H9 (cell line): ENCODE results near the gene ARL4C. TPM values are rescaled to one million over a fixed set of nuclear protein-coding genes. Genes with fewer than 3 reads are reported as not detected.

Source experiments
- DNase-seq: peaks from one replicate; pipeline ENCODE4 v3.0.0-alpha.2; 2017
- H2AFZ ChIP-seq: one replicate; pipeline ENCODE4 v1.6.1; 2013; ENCODE audit warnings: mild to moderate bottlenecking, low read length, control low read depth, moderate library complexity
- H2AK5ac ChIP-seq: 2 replicates; pipeline ENCODE4 v1.6.1; 2013; ENCODE audit warnings: low read length, control low read depth, mixed read lengths; ENCODE audit not compliant: insufficient read length
- H2BK120ac ChIP-seq: one replicate; pipeline ENCODE4 v1.6.1; 2013; ENCODE audit warnings: low read depth, mild to moderate bottlenecking, low read length, control low read depth, inconsistent platforms; ENCODE audit not compliant: poor library complexity, severe bottlenecking
- H2BK12ac ChIP-seq: 2 replicates; pipeline ENCODE4 v1.6.1; 2013; ENCODE audit warnings: low read length, control low read depth, mixed read lengths, low read depth; ENCODE audit not compliant: insufficient read length
- H2BK15ac ChIP-seq: 2 replicates; pipeline ENCODE4 v1.6.1; 2013; ENCODE audit warnings: low read depth, low read length, control low read depth
- H2BK20ac ChIP-seq: one replicate; pipeline ENCODE4 v1.6.1; 2013; ENCODE audit warnings: low read depth, mild to moderate bottlenecking, low read length, control low read depth, inconsistent platforms; ENCODE audit not compliant: poor library complexity, severe bottlenecking
- H2BK5ac ChIP-seq: 2 replicates; pipeline ENCODE4 v1.6.1; 2013; ENCODE audit warnings: low read length, control low read depth, mixed read lengths; ENCODE audit not compliant: insufficient read length
- H3K14ac ChIP-seq: 2 replicates; pipeline ENCODE4 v1.6.1; 2013; ENCODE audit warnings: low read length, control low read depth; ENCODE audit not compliant: insufficient read depth
- H3K18ac ChIP-seq: 2 replicates; pipeline ENCODE4 v1.6.1; 2013; ENCODE audit warnings: low read depth, mild to moderate bottlenecking, mixed read lengths, low read length, control low read depth; ENCODE audit not compliant: insufficient read length
- H3K23ac ChIP-seq: 2 replicates; pipeline ENCODE4 v1.6.1; 2013; ENCODE audit warnings: low read length, control low read depth, mixed read lengths, low read depth; ENCODE audit not compliant: insufficient read length
- H3K23me2 ChIP-seq: 2 replicates; pipeline ENCODE4 v1.6.1; 2013; ENCODE audit warnings: low read depth, mild to moderate bottlenecking, mixed read lengths, low read length, control low read depth; ENCODE audit not compliant: insufficient read length, poor library complexity, severe bottlenecking
- H3K27ac ChIP-seq: 2 replicates; pipeline ENCODE4 v1.5.1; 2013; ENCODE audit warnings: low read length, control low read depth, mixed read lengths, low read depth; ENCODE audit not compliant: insufficient read length
- H3K27me3 ChIP-seq: 2 replicates; pipeline ENCODE4 v1.6.1; 2013; ENCODE audit warnings: low read length, control low read depth, inconsistent platforms; ENCODE audit not compliant: insufficient read depth
- H3K4ac ChIP-seq: 2 replicates; pipeline ENCODE4 v1.6.1; 2013; ENCODE audit warnings: low read depth, mild to moderate bottlenecking, control low read depth, inconsistent platforms, low read length, moderate library complexity
- H3K4me1 ChIP-seq: 2 replicates; pipeline ENCODE4 v1.6.1; 2013; ENCODE audit warnings: low read length, control low read depth, inconsistent platforms; ENCODE audit not compliant: insufficient read depth
- H3K4me2 ChIP-seq: 2 replicates; pipeline ENCODE4 v1.6.1; 2013; ENCODE audit warnings: low read length, control low read depth, mixed read lengths; ENCODE audit not compliant: insufficient read length, insufficient read depth
- H3K56ac ChIP-seq: 2 replicates; pipeline ENCODE4 v1.6.1; 2013; ENCODE audit warnings: low read depth, mild to moderate bottlenecking, mixed read lengths, low read length, control low read depth; ENCODE audit not compliant: insufficient read length
- H3K79me1 ChIP-seq: 2 replicates; pipeline ENCODE4 v1.6.1; 2013; ENCODE audit warnings: low read depth, mild to moderate bottlenecking, moderate library complexity, low read length, control low read depth, inconsistent platforms; ENCODE audit not compliant: insufficient read depth, poor library complexity, severe bottlenecking
- H3K79me2 ChIP-seq: 2 replicates; pipeline ENCODE4 v1.6.1; 2013; ENCODE audit warnings: low read length, control low read depth, inconsistent platforms; ENCODE audit not compliant: insufficient read depth
- H3K9ac ChIP-seq: 2 replicates; pipeline ENCODE4 v1.6.1; 2013; ENCODE audit warnings: low read length, control low read depth, mixed read lengths; ENCODE audit not compliant: insufficient read length; ENCODE audit errors: extremely low read depth
- H3K9me3 ChIP-seq: one replicate; pipeline ENCODE4 v1.6.1; 2013; ENCODE audit warnings: low read depth, low read length, inconsistent platforms; ENCODE audit not compliant: control insufficient read depth
- H3T11ph ChIP-seq: one replicate; pipeline ENCODE4 v1.6.1; 2013; ENCODE audit warnings: mild to moderate bottlenecking, low read length, control low read depth, inconsistent platforms
- H4K20me1 ChIP-seq: one replicate; pipeline ENCODE4 v1.6.1; 2013; ENCODE audit not compliant: control insufficient read depth, insufficient read length, insufficient read depth
- H4K5ac ChIP-seq: 2 replicates; pipeline ENCODE4 v1.6.1; 2013; ENCODE audit warnings: low read depth, mild to moderate bottlenecking, mixed read lengths, low read length, control low read depth; ENCODE audit not compliant: insufficient read length
- H4K8ac ChIP-seq: replicated peaks from 2 replicates; pipeline ENCODE4 v1.6.1; 2013; ENCODE audit warnings: low read length, control low read depth, mixed read lengths, low read depth; ENCODE audit not compliant: insufficient read length
- H4K91ac ChIP-seq: 2 replicates; pipeline ENCODE4 v1.6.1; 2013; ENCODE audit warnings: low read depth, mild to moderate bottlenecking, moderate library complexity, mixed read lengths, low read length, control low read depth; ENCODE audit not compliant: insufficient read length
- H3K27ac Mint-ChIP-seq, 3 experiments: 2 replicates in 2 of 3; 3 replicates in 1 of 3; pipeline ENCODE4 v1.8.0; 2020 to 2021; ENCODE audit warnings: mixed read lengths in 3 of 3, mild to moderate bottlenecking in 1 of 3, moderate library complexity in 1 of 3
- H3K27me3 Mint-ChIP-seq: 2 replicates; pipeline ENCODE4 v1.8.0; 2021; ENCODE audit warnings: low read depth, mild to moderate bottlenecking, moderate library complexity, mixed read lengths
- H3K36me3 Mint-ChIP-seq, 3 experiments: 2 replicates in 2 of 3; 3 replicates in 1 of 3; pipeline ENCODE4 v1.8.0; 2020 to 2021; ENCODE audit warnings: low read depth in 3 of 3, mixed read lengths in 3 of 3; ENCODE audit not compliant: insufficient read depth in 1 of 3
- H3K4me1 Mint-ChIP-seq, 2 experiments: 2 replicates each; pipeline ENCODE4 v1.8.0; 2020; ENCODE audit warnings: mixed read lengths in 2 of 2
- H3K4me3 Mint-ChIP-seq, 2 experiments: 2 replicates in 1 of 2; 3 replicates in 1 of 2; pipeline ENCODE4 v1.8.0; 2020 to 2021; ENCODE audit warnings: mild to moderate bottlenecking in 2 of 2, mixed read lengths in 2 of 2, moderate library complexity in 1 of 2
- H3K9me3 Mint-ChIP-seq, 2 experiments: 2 replicates in 1 of 2; 3 replicates in 1 of 2; pipeline ENCODE4 v1.8.0; 2020; ENCODE audit warnings: mild to moderate bottlenecking in 2 of 2, mixed read lengths in 2 of 2, moderate library complexity in 1 of 2
- CTCF ChIP-seq: fragments of 200-600 bp; sonication (generic); conservative IDR thresholded peaks from 3 replicates; pipeline ENCODE4 v1.8.0; 2021; ENCODE audit warnings: antibody characterized with exemption, mild to moderate bottlenecking
- whole genome bisulfite sequencing: extraction: QIAGEN DNeasy Blood & Tissue Kit; methylation state at CpG from one replicate; pipeline ENCODE4 v1.1.7; 2013; ENCODE audit warnings: missing lambda C conversion rate, low lambda C conversion rate, mixed read lengths; ENCODE audit not compliant: insufficient read length; ENCODE audit errors: extremely low coverage; 5-methylcytosine and 5-hydroxymethylcytosine counted together
- total RNA-seq: library from RNA; stranded (reverse); gene quantifications from 2 replicates; pipeline ENCODE4 v1.2.1, GENCODE V29; 2021

The ARL4C gene
- total RNA-seq, 1 experiment from 2014 or later, result 12.0 TPM

GRCh38 chr2:234481301-234481700 lies 15.6 kb downstream of the ARL4C start:
- no peak overlapping the region for H2BK15ac ChIP-seq
- H4K8ac ChIP-seq, result no peak overlapping the region
- H3K36me3 Mint-ChIP-seq, result no peaks in the 10 kb centered on the region
- no peak overlapping the region for H2BK20ac ChIP-seq
- no peak overlapping the region for H3K9ac ChIP-seq
- H2BK5ac ChIP-seq, result no peak overlapping the region
- no peak overlapping the region for H4K91ac ChIP-seq
- H2AK5ac ChIP-seq, result no peak overlapping the region
- no peak overlapping the region for H3K27ac Mint-ChIP-seq
- H3K79me1 ChIP-seq, result no peaks in the 10 kb centered on the region
- no peak overlapping the region for H3K4me2 ChIP-seq
- no peak overlapping the region for H3K23ac ChIP-seq
- H3K23me2 ChIP-seq, result no peaks in the 10 kb centered on the region
- no CpG with 5 or more reads among the region's 5 CpGs for WGBS
- no peaks in the 10 kb centered on the region for H4K20me1 ChIP-seq
- no peak overlapping the region for H3T11ph ChIP-seq
- H3K9me3 Mint-ChIP-seq, result no peaks in the 10 kb centered on the region; a peak in 1 of 5 replicates
- H2AFZ ChIP-seq, result no peak overlapping the region
- H3K18ac ChIP-seq, result no peak overlapping the region
- H3K56ac ChIP-seq, result no peak overlapping the region
- H3K79me2 ChIP-seq, result no peaks in the 10 kb centered on the region
- H3K27ac ChIP-seq, result no peak overlapping the region
- DNase-seq, result no peak
- TF ChIP-seq CTCF, result no peak
- H3K9me3 ChIP-seq, result no peaks in the 10 kb centered on the region
- peaks cover 15% of the 10 kb centered on the region for H3K27me3 Mint-ChIP-seq
- H2BK120ac ChIP-seq, result no peak overlapping the region
- H3K14ac ChIP-seq, result no peak overlapping the region
- H3K4me1 Mint-ChIP-seq, result no peaks in the 10 kb centered on the region
- no peaks in the 10 kb centered on the region for H3K27me3 ChIP-seq
- no peak overlapping the region for H3K4me3 Mint-ChIP-seq
- H3K4me1 ChIP-seq, result no peaks in the 10 kb centered on the region
- H2BK12ac ChIP-seq, result no peak overlapping the region
- H4K5ac ChIP-seq, result no peak overlapping the region
- no peak overlapping the region for H3K4ac ChIP-seq
